Measurements from ENCODE around the gene SMIM22.

DNA sequence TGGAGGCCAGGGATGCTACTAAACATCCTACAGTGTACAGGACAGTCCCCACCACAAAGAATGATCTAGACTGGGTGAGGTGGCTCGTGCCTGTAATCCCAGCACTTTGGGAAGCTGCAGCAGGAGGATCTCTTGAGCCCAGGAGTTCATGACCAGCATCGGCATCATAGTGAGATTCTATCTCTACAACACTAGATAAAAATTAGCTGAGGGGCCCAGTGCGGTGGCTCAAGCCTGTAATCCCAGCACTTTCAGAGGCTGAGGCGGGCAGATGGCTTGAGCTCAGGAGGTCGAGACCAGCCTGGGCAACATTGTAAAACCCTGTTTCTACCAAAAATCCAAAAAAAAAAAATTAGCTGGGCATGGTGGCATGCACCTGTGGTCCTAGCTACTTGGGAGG is 22.8 kb upstream of the SMIM22 start:
- TF ChIP-seq, protein P1, sequence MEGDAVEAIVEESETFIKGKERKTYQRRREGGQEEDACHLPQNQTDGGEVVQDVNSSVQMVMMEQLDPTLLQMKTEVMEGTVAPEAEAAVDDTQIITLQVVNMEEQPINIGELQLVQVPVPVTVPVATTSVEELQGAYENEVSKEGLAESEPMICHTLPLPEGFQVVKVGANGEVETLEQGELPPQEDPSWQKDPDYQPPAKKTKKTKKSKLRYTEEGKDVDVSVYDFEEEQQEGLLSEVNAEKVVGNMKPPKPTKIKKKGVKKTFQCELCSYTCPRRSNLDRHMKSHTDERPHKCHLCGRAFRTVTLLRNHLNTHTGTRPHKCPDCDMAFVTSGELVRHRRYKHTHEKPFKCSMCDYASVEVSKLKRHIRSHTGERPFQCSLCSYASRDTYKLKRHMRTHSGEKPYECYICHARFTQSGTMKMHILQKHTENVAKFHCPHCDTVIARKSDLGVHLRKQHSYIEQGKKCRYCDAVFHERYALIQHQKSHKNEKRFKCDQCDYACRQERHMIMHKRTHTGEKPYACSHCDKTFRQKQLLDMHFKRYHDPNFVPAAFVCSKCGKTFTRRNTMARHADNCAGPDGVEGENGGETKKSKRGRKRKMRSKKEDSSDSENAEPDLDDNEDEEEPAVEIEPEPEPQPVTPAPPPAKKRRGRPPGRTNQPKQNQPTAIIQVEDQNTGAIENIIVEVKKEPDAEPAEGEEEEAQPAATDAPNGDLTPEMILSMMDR (IDR thresholded peaks at IDR 0.05), result no peak
- no peak for TF ChIP-seq POLR2A (IDR thresholded peaks at IDR 0.05)

All from body of pancreas (tissue), 4 donors.